ENCODE results near the gene RHOC.

DNA sequence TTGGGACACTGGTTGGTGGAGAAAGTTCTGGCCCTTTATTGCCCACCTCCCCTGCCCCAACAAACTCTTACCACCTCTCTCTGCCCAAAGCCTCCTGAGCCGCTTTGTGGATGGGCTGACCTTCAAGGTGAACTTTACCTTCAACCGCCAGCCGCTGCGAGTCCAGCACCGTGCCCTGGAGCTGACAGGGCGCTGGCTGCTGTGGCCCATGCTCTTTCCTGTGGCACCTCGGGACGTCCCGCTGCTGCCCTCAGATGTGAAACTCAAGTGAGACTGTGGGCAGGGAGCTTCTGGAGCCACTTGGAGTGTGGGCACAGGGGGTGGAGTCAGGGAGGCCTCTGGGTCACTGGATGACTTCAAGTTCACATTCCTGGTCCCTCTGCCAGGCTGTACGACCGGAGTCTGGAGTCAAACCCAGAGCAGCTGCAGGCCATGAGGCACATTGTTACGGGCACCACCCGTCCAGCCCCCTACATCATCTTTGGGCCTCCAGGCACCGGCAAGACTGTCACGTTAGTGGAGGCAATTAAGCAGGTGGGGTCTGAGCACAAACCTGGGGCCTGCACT lies 12.5 kb downstream of the RHOC start:
- TF ChIP-seq, protein P1, sequence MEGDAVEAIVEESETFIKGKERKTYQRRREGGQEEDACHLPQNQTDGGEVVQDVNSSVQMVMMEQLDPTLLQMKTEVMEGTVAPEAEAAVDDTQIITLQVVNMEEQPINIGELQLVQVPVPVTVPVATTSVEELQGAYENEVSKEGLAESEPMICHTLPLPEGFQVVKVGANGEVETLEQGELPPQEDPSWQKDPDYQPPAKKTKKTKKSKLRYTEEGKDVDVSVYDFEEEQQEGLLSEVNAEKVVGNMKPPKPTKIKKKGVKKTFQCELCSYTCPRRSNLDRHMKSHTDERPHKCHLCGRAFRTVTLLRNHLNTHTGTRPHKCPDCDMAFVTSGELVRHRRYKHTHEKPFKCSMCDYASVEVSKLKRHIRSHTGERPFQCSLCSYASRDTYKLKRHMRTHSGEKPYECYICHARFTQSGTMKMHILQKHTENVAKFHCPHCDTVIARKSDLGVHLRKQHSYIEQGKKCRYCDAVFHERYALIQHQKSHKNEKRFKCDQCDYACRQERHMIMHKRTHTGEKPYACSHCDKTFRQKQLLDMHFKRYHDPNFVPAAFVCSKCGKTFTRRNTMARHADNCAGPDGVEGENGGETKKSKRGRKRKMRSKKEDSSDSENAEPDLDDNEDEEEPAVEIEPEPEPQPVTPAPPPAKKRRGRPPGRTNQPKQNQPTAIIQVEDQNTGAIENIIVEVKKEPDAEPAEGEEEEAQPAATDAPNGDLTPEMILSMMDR (conservative IDR thresholded peaks at IDR 0.05; ENCODE audit: low read depth in 2 of 2) = no peak
- no peak for TF ChIP-seq POLR2AphosphoS5 (IDR thresholded peaks at IDR 0.05; ENCODE audit: low read depth)
- no peak for TF ChIP-seq NANOG (IDR thresholded peaks at IDR 0.05; ENCODE audit: borderline replicate concordance)
- TF ChIP-seq EZH2 (IDR thresholded peaks at IDR 0.05; ENCODE audit: low read depth, unreplicated experiment) = no peak
- no peak for TF ChIP-seq CREB1 (CRISPR knock-in tag; IDR thresholded peaks at IDR 0.05; ENCODE audit: low read depth)

Measured in GM23338 (cell line).